ENCODE data around the gene UBE2Q1.

The UBE2Q1 gene

DNA sequence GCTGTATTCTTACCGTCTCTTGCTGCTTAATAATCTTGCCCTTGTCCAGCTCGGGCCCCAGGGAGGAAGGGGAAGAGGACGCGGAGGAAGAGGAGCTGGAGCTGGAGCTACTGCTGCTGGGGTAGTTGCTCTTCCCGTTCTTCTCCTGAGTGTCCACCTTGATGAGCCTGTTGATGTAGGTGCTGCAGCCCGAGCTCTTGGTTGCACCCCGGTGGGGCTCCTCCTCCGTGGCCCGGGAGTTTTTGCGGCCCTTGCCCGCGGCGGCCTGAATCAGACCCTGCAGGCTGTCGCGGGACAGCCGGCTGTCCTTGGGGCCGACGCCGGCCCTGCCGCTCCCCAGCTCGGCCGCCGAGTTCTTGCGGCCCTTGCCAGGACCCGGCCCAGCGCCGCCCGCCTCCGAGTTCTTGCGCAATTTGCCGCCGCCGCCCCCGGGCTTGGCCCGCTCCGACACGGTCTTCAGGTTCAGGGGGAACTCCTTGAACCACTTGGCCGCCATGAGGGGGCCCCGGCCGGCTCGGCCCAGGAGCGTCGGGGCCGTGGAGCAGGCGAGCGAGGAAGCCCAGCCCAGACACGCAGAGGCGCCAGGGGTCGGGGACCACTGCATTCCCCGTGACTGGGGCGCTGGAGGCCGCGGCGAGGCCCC, 56.9 kb downstream of the UBE2Q1 start:
- no peak for DNase-seq

DNA sequence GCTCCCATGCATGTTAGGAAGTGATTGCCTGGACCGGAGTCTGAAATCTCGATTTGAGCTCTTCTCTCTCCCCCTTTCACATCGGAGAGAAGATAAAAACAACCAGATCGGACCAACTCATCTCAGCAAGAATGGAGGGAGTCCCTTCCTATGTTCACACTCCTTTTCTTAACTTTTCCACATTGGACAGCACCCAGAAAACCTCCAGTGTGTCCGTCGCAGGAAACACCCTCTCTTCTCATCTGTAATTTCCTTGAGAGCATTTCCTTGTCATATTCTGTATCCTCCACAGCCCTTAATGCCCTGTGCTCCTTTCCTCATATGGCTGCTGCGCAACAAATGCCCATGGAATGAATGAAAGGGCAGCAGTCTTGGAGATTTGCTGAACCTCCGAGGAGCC, 57.9 kb downstream of the UBE2Q1 start:
- DNase-seq, result no peak

DNA sequence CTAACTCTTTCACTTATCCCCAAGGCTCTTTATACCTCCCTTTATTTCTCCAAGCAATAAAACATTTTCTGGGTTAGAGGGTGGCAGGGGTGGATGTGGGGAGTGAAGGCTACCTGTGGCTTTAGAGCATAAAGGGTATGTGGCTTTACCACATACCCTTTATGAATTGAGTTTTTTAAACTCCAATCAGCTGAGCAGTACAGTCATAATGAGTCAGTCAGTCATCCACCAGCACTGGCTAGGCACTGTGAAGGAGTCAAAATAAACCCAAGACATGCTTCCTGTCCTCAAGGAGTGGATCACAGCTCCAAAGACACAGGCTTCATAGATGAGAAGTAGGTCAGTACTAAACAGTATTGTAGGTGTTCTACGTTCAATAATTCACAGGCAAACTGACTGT, 59.0 kb downstream of the UBE2Q1 start:
- no peak for DNase-seq

All from activated effector memory CD4-positive, alpha-beta T cell treated with anti-CD3 and anti-CD28 coated beads, Interleukin-2, amount 50 U/mL, for 16 hours (primary cell).